ENCODE measurements around the gene KBTBD7. TPM values are rescaled to one million over a fixed set of nuclear protein-coding genes. Genes with fewer than 3 reads are reported as not detected.

The KBTBD7 gene
- total and polyA plus RNA-seq, 12 donors, result 1.6 to 7.6 (median 5.3) TPM

DNA sequence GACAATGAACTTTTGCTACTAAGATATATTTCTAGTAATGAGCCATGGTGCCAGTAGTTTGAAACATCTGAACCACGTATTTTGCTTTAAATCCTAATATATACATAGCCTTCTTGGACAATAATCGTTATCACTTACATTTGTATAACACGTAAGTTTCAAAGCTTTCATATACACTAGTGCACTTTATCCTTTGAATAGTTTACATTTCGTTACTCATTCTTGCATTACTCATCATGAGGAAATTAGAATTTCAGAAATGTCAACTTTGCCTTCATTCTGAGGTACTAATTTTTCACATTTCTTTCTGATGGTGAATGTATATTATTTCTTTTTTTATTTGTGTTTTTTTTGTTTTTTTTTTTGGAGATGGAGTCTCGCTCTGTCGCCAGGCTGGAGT is 5.8 kb downstream of the KBTBD7 start:
- no peak overlapping the region for H3K27ac ChIP-seq
- 92 to 94% methylated on average over 6 of the region's 6 CpGs for WGBS, 2 donors
- no peaks in the 10 kb centered on the region for H3K27me3 ChIP-seq
- no peak for ATAC-seq
- H3K4me3 ChIP-seq, result no peak overlapping the region
- H3K36me3 ChIP-seq, result peaks cover 0 to 21% (median 0%) of the 10 kb centered on the region in 9 donors
- no peak for DNase-seq
- no peaks in the 10 kb centered on the region for H3K9me3 ChIP-seq
- peaks cover 2 to 25% (median 16%) of the 10 kb centered on the region in 9 donors for H3K4me1 ChIP-seq
- intact Hi-C loops (cut with DNase I), result no loop called here
- TF ChIP-seq, protein P1, sequence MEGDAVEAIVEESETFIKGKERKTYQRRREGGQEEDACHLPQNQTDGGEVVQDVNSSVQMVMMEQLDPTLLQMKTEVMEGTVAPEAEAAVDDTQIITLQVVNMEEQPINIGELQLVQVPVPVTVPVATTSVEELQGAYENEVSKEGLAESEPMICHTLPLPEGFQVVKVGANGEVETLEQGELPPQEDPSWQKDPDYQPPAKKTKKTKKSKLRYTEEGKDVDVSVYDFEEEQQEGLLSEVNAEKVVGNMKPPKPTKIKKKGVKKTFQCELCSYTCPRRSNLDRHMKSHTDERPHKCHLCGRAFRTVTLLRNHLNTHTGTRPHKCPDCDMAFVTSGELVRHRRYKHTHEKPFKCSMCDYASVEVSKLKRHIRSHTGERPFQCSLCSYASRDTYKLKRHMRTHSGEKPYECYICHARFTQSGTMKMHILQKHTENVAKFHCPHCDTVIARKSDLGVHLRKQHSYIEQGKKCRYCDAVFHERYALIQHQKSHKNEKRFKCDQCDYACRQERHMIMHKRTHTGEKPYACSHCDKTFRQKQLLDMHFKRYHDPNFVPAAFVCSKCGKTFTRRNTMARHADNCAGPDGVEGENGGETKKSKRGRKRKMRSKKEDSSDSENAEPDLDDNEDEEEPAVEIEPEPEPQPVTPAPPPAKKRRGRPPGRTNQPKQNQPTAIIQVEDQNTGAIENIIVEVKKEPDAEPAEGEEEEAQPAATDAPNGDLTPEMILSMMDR (IDR thresholded peaks at IDR 0.05), result no peak

DNA sequence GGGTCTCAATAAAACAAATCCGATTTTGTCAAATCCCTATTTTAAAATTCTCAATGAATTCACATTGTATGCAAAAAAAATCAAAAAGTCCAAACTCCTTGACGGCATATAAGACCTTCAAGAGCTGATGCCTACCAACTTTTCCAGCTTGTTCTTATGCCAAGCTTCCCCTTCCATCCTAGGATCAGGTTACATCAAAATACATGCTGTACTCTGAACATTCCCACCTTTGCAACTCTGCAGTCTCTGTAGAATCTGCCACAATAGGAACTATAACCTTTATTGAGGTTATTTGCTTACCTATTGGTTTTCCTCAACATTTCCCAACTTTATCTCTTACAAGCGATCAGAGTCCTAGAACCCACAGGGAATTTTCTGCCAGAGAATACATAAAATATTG is 7.9 kb downstream of the KBTBD7 start:
- DNase-seq (no peak), ATAC-seq (no peak)
- WGBS, 2 donors, result 87 to 93% methylated on average over 3 of the region's 3 CpGs

DNA sequence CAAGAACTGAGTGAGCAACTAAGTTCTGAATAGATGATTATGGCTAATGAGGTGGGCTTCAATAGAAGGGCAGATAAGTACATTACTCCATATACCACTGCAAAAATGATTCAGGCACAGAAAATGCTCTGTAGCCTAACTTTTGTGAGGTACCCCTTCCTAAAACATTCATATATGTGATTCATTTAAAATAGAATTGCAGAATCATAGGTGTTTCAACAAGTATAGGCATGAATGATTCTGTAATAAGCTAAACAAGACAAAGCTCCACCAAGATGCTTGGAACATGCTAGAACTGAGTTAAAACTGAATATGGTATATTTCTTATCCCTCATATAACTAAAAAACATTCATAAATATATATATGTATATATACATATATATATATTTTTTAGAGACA is 12.1 kb downstream of the KBTBD7 start:
- ATAC-seq (no peak), DNase-seq (no peak)
- TF ChIP-seq, protein P1 (IDR thresholded peaks at IDR 0.05), result no peak
- no peak overlapping the region for H3K4me3 ChIP-seq
- H3K36me3 ChIP-seq, result no peaks in the 10 kb centered on the region
- no peaks in the 10 kb centered on the region for H3K27me3 ChIP-seq
- H3K4me1 ChIP-seq, result peaks cover 0 to 7% (median 0%) of the 10 kb centered on the region in 9 donors
- H3K27ac ChIP-seq, result no peak overlapping the region
- H3K9me3 ChIP-seq, result no peaks in the 10 kb centered on the region
- intact Hi-C loops (cut with DNase I), result no loop called here

More for the DNA sequence above, 7.9 kb downstream of the KBTBD7 start:
- Histone ChIP-seq H3K27ac (no peak overlapping the region), H3K36me3 (peaks cover 0 to 9% (median 0%) of the 10 kb centered on the region in 9 donors), H3K9me3 (no peaks in the 10 kb centered on the region), H3K4me3 (no peak overlapping the region), H3K27me3 (no peaks in the 10 kb centered on the region), H3K4me1 (peaks cover 0 to 8% (median 3%) of the 10 kb centered on the region in 9 donors)
- intact Hi-C loops (cut with DNase I), result no loop called here
- TF ChIP-seq, protein P1 (IDR thresholded peaks at IDR 0.05), result no peak

DNA sequence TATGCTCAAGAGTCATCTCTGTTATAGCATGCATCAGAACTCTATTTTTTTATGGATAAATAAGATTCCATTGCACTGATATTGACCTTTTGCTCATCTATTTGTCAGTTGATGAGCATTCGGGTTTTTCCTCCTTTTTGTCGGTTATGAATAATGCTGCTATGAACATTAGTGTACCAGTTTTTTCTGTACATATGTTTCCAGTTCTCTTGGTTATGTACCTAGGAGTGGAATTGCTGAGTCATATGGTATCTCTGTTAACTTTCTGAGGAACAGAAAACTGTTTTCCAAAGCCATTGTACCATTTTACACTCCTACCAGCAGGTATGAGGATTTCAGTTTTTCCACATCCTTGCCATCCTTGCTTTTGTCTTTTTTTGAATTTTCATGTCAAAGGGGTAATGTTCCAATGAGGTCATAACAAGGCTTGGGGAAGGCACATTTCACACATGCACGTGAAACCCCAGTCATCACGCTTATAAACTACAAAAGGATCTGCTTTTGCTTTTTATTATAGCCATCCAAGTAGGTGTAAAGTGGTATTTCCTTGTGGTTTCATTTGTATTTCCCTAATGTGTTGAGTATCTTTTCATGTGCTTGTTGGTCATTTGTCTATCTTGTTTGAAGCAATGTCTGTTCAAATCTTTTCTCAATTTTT is 14.6 kb downstream of the KBTBD7 start:
- Histone ChIP-seq H3K36me3 (peaks cover 0 to 5% (median 0%) of the 10 kb centered on the region in 9 donors), H3K4me3 (no peak overlapping the region), H3K27me3 (no peaks in the 10 kb centered on the region), H3K4me1 (peaks cover 0 to 7% (median 0%) of the 10 kb centered on the region in 9 donors), H3K9me3 (peaks cover 0 to 22% (median 15%) of the 10 kb centered on the region in 11 donors), H3K27ac (no peak overlapping the region)
- intact Hi-C loops (cut with DNase I), result no loop called here
- WGBS, 2 donors, result 91 to 93% methylated on average over 4 of the region's 4 CpGs
- DNase-seq (no peak), ATAC-seq (no peak)
- TF ChIP-seq, protein P1 (IDR thresholded peaks at IDR 0.05), result no peak
